GM12865 (cell line): ENCODE results near the gene NRIP2.
"Not testable (repeated sequence)": the region's sequence is repeated elsewhere in the genome, so short reads cannot be mapped to it uniquely, and the experiment has no call there.

Experiments
- DNase-seq: peaks from one replicate; pipeline ENCODE4 v3.0.0; 2010; ENCODE audit warnings: low read depth
- H3K4me3 ChIP-seq: 2 replicates; pipeline ENCODE4 v1.5.1; 2011; ENCODE audit warnings: mild to moderate bottlenecking, low read depth, low read length, control low read depth
- TF ChIP-seq, protein P1 (sequence below): IDR thresholded peaks from 2 replicates; pipeline ENCODE4 v1.5.1; 2011; ENCODE audit warnings: low read length, control low read depth, low read depth, inconsistent platforms; ENCODE audit not compliant: insufficient read depth; ENCODE audit errors: missing control alignments

Gene NRIP2

GRCh38 chr12:2864198-2864597 lies 29.4 kb upstream of the NRIP2 start:
- no peak overlapping the region for H3K4me3 ChIP-seq
- TF ChIP-seq, protein P1, sequence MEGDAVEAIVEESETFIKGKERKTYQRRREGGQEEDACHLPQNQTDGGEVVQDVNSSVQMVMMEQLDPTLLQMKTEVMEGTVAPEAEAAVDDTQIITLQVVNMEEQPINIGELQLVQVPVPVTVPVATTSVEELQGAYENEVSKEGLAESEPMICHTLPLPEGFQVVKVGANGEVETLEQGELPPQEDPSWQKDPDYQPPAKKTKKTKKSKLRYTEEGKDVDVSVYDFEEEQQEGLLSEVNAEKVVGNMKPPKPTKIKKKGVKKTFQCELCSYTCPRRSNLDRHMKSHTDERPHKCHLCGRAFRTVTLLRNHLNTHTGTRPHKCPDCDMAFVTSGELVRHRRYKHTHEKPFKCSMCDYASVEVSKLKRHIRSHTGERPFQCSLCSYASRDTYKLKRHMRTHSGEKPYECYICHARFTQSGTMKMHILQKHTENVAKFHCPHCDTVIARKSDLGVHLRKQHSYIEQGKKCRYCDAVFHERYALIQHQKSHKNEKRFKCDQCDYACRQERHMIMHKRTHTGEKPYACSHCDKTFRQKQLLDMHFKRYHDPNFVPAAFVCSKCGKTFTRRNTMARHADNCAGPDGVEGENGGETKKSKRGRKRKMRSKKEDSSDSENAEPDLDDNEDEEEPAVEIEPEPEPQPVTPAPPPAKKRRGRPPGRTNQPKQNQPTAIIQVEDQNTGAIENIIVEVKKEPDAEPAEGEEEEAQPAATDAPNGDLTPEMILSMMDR, result no peak
- DNase-seq, result no peak

DNA sequence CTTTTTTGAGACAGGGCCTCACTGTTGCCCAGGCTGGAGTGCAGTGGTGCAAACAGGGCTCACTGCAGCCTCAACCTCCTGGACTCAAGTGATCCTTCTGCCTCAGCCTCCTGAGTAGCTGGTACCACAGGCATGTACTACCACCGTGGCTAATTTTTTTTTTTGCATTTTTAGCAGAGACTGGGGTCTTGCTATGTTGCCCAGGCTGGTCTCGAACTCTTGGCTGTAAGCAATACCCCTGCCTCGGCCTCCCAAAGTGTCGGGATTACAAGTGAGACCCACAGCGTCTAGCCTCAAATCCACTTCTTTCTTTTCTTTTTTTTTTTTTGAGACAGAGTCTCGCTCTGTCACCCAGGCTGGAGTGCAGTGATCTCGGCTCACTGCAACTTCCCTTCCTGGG lies 28.6 kb upstream of the NRIP2 start:
- not testable (repeated sequence) for DNase-seq, H3K4me3 ChIP-seq

DNA sequence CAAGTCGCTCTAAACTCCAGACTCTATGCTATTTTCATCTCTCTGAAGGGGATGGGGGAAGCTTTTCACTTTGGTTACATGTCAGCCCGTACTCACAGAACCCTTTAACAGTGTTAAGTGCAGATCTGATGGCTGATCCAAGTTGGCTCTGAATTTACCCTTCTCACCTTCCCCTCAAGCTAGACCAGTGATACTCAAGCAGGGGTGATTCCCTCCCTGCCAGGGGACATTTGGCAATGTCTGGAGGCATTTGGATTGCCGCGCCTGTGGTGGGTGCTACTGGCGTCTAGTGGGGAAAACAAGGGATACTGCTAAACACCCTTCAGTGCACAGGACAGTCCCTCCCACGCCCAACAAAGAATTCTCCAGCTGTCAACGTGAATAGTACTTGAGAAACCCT lies 28.0 kb upstream of the NRIP2 start:
- H3K4me3 ChIP-seq, result no peak overlapping the region
- DNase-seq, result no peak
- TF ChIP-seq, protein P1, result no peak

DNA sequence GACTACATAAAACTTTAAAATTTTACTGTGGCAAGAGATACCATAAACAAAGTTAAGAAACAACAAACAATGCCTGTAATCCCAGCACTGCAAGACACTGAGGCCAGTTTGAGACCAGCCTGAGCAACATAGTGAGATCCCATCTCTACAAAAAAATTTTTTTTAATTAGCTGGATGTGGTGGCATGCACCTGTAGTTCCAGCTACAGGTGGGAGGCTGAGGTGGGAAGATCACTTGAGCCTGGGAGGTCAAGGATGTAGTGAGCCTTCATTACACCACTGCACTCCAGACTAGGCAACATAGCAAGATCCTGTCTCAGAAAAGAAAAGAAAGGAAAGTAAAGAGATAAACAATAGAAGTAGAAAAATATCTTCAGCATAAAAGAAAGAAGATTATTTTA lies 25.3 kb upstream of the NRIP2 start:
- no peak for DNase-seq
- no peak overlapping the region for H3K4me3 ChIP-seq
- TF ChIP-seq, protein P1, result no peak

- no peak overlapping the region for H3K4me3 ChIP-seq
- no peak for DNase-seq
- TF ChIP-seq, protein P1, result no peak
Measured at GRCh38 chr12:2858944-2859421, 24.1 kb upstream of the NRIP2 start.

GRCh38 chr12:2858334-2858733 lies 23.5 kb upstream of the NRIP2 start:
- TF ChIP-seq, protein P1, result no peak
- DNase-seq, result no peak
- no peak overlapping the region for H3K4me3 ChIP-seq

DNA sequence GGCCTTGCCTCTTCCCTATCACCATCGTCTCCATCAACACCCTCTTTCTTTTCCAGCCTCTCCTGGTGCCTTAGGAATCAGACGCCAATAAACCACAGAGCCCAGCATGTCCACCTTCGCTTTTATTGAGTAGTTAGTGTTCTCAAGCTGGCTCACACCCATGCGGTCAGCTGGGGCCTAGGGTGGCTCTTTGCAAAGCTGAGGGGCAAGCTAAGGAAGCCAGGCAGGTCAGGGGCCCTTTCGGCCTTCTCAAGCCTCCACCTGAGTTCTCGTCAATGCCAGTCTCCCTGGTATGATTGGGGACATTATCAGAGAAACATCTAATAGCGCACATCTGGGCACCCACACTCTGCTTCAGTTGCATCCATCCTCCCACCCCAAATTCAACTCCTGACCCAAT lies 22.7 kb upstream of the NRIP2 start:
- no peak for DNase-seq

More for the DNA sequence above, 22.7 kb upstream of the NRIP2 start:
- TF ChIP-seq, protein P1, result no peak
- no peak overlapping the region for H3K4me3 ChIP-seq
